Measurements from ENCODE around the gene PPP1R12B.

- no peak for TF ChIP-seq CTCF (IDR thresholded peaks at IDR 0.05; ENCODE audit: borderline replicate concordance, extremely low read depth, low read length, poor library complexity, severe bottlenecking)
- TF ChIP-seq EZH2 (IDR thresholded peaks at IDR 0.05; ENCODE audit: borderline replicate concordance, low read depth, low read length, severe bottlenecking), result no peak
Observed at GRCh38 chr1:202603435-202603834, 254.9 kb downstream of the PPP1R12B start.
